Endodermal cell (in vitro differentiated cells): Measurements from ENCODE around the gene SLC2A6. TPM values are rescaled to one million over a fixed set of nuclear protein-coding genes. Genes with fewer than 3 reads are reported as not detected.

Experiments used
- DNase-seq: peaks from one replicate; pipeline ENCODE4 v3.0.0-alpha.2; 2017
- H3K27ac ChIP-seq: 2 replicates; pipeline ENCODE4 v1.5.1; 2013; ENCODE audit warnings: mild to moderate bottlenecking, low read depth, low read length, moderate library complexity
- H3K27me3 ChIP-seq: 2 replicates; pipeline ENCODE4 v1.6.1; 2013; ENCODE audit warnings: mild to moderate bottlenecking, low read length, moderate library complexity; ENCODE audit not compliant: insufficient read depth, control insufficient read depth, poor library complexity, severe bottlenecking
- H3K36me3 ChIP-seq: 2 replicates; pipeline ENCODE4 v1.7.0; 2013; ENCODE audit warnings: mild to moderate bottlenecking, low read length, moderate library complexity; ENCODE audit not compliant: control insufficient read depth, insufficient read depth
- H3K4me1 ChIP-seq: one replicate; pipeline ENCODE4 v1.7.0; 2013; ENCODE audit warnings: low read length; ENCODE audit not compliant: control insufficient read depth, insufficient read depth
- H3K4me3 ChIP-seq: 2 replicates; pipeline ENCODE4 v1.5.1; 2013; ENCODE audit warnings: mild to moderate bottlenecking, low read length, moderate library complexity
- H3K9ac ChIP-seq: 2 replicates; pipeline ENCODE4 v1.6.1; 2013; ENCODE audit warnings: mild to moderate bottlenecking, low read length, moderate library complexity; ENCODE audit not compliant: poor library complexity, severe bottlenecking; ENCODE audit errors: extremely low read depth
- H3K9me3 ChIP-seq: 2 replicates; pipeline ENCODE4 v1.6.1; 2013; ENCODE audit warnings: mild to moderate bottlenecking, low read length, moderate library complexity; ENCODE audit not compliant: control insufficient read depth
- H3K27ac Mint-ChIP-seq: 2 replicates; pipeline ENCODE4 v1.8.0; 2020; ENCODE audit warnings: mixed read lengths
- H3K27me3 Mint-ChIP-seq: 2 replicates; pipeline ENCODE4 v1.8.0; 2021; ENCODE audit warnings: mild to moderate bottlenecking, mixed read lengths; ENCODE audit not compliant: insufficient read depth
- H3K36me3 Mint-ChIP-seq: 2 replicates; pipeline ENCODE4 v1.8.0; 2020; ENCODE audit warnings: low read depth, mixed read lengths
- H3K4me1 Mint-ChIP-seq: 2 replicates; pipeline ENCODE4 v1.8.0; 2020; ENCODE audit warnings: mixed read lengths
- H3K4me3 Mint-ChIP-seq: 2 replicates; pipeline ENCODE4 v1.8.0; 2020; ENCODE audit warnings: mild to moderate bottlenecking, moderate library complexity, mixed read lengths
- H3K9me3 Mint-ChIP-seq: 2 replicates; pipeline ENCODE4 v1.8.0; 2020; ENCODE audit warnings: mild to moderate bottlenecking, mixed read lengths
- WGBS, 2 experiments: methylation state at CpG; one replicate each; pipeline versions ENCODE4 v1.1.5 to v1.1.7; 2013; ENCODE audit warnings: missing lambda C conversion rate in 2 of 2, mixed read lengths in 1 of 2; ENCODE audit not compliant: insufficient coverage in 1 of 2, insufficient read length in 1 of 2; 5-methylcytosine and 5-hydroxymethylcytosine counted together
- total RNA-seq, 2 donors: library from RNA; stranded (reverse); fragmentation: NEBNext Ultra II Directional in 1 of 2; extraction: Animal tissue kit (Norgen Biotek cat#: 25700) in 1 of 2; gene quantifications; 2 replicates in 1 of 2; 3 replicates in 1 of 2; pipeline ENCODE4 v1.2.1, GENCODE V29; 2021
- TF ChIP-seq, protein P1 (sequence below): fragments of 200-600 bp; sonication (generic); conservative IDR thresholded peaks from 2 replicates; pipeline ENCODE4 v1.5.0; 2021; ENCODE audit warnings: antibody characterized with exemption, mild to moderate bottlenecking

The SLC2A6 gene
- total RNA-seq, 2 donors from 2014 or later = 11.6 to 17.7 TPM

DNA sequence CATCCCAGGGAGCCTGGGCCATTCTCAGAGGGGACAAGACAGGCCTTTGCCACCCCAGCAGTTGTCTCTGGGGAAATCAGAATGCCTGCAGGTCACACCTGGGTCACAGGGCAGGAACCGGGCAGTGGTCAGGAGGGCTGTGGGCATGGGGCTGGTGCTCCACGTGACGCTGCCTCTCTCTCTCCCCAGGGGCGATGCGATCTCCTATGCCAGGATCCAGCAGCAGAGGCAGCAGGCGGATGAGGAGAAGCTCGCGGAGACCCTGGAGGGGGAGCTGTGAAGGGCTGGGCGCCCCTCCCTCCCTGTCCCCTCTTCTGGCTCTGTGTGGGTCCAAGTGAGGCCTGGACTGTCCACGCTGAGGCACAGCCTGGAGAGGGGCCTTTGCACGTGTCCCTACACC, 10.5 kb downstream of the SLC2A6 start:
- Histone ChIP-seq H3K27me3 (no peaks in the 10 kb centered on the region), H3K9ac (no peak overlapping the region)
- 93 to 100% methylated on average over 2 to 11 of the region's 11 CpGs for WGBS, 2 experiments

DNA sequence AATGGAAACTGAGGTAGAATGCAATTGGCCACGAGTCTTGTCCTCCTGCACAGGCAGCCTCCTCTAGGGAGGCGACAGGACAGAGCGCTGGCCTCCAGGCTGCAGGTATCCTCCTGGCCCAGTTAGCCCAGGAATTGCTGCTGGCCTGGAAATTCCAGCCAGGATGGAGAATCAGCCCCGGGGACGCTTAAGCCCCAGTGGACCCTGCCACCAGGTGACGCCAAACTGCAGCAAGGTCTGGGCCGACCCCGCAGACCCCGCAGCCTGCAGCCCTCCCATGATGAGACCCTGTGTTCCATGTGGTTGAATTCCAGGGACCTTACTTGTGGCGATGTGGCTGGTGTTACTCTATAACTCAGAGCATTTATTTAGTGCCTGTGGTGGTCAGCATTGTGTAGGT, 11.8 kb downstream of the SLC2A6 start:
- 91 to 94% methylated on average over 9 to 10 of the region's 10 CpGs for WGBS, 2 experiments
- no peaks in the 10 kb centered on the region for H3K27me3 ChIP-seq
- Mint-ChIP-seq H3K36me3 (peaks cover 12% of the 10 kb centered on the region), H3K9me3 (no peaks in the 10 kb centered on the region), H3K4me3 (no peak overlapping the region), H3K4me1 (no peaks in the 10 kb centered on the region), H3K27me3 (no peaks in the 10 kb centered on the region), H3K27ac (no peak overlapping the region)
- peaks cover 18% of the 10 kb centered on the region for H3K36me3 ChIP-seq
- H3K4me3 ChIP-seq = no peak overlapping the region
- no peaks in the 10 kb centered on the region for H3K4me1 ChIP-seq
- TF ChIP-seq, protein P1, sequence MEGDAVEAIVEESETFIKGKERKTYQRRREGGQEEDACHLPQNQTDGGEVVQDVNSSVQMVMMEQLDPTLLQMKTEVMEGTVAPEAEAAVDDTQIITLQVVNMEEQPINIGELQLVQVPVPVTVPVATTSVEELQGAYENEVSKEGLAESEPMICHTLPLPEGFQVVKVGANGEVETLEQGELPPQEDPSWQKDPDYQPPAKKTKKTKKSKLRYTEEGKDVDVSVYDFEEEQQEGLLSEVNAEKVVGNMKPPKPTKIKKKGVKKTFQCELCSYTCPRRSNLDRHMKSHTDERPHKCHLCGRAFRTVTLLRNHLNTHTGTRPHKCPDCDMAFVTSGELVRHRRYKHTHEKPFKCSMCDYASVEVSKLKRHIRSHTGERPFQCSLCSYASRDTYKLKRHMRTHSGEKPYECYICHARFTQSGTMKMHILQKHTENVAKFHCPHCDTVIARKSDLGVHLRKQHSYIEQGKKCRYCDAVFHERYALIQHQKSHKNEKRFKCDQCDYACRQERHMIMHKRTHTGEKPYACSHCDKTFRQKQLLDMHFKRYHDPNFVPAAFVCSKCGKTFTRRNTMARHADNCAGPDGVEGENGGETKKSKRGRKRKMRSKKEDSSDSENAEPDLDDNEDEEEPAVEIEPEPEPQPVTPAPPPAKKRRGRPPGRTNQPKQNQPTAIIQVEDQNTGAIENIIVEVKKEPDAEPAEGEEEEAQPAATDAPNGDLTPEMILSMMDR = peak; percentile 68
- no peaks in the 10 kb centered on the region for H3K9me3 ChIP-seq
- H3K27ac ChIP-seq = no peak overlapping the region
- no peak overlapping the region for H3K9ac ChIP-seq
- peak; percentile 87 for DNase-seq

More for the DNA sequence above, 10.5 kb downstream of the SLC2A6 start:
- Mint-ChIP-seq H3K4me3 (no peak overlapping the region), H3K27me3 (no peaks in the 10 kb centered on the region), H3K36me3 (peaks cover 9% of the 10 kb centered on the region), H3K9me3 (no peaks in the 10 kb centered on the region), H3K4me1 (no peaks in the 10 kb centered on the region), H3K27ac (no peak overlapping the region)
- Histone ChIP-seq H3K4me1 (no peaks in the 10 kb centered on the region), H3K4me3 (no peak overlapping the region), H3K27ac (no peak overlapping the region), H3K9me3 (no peaks in the 10 kb centered on the region), H3K36me3 (peaks cover 18% of the 10 kb centered on the region)
- DNase-seq = no peak
- TF ChIP-seq, protein P1 = no peak

DNA sequence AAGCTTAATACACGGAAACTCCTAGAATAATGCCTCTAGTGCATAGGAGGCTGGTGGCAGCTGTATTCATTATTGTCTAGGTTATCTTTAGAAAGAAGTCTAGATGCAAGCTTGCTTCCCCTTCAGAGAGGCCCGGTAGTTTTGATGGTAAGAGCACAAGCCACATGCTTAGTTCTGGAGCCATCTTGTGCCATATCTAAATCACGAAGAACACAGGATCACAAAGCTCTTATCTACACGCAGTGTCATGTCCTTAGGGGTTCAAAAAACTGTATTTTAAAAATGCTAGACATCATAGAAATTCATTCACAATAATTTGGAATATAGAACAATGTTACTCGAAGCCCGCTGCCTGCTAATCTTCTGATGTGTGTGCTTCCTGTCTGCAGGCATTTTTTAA, 12.9 kb downstream of the SLC2A6 start:
- Mint-ChIP-seq H3K9me3 (no peaks in the 10 kb centered on the region), H3K4me1 (no peaks in the 10 kb centered on the region), H3K4me3 (no peak overlapping the region), H3K27ac (no peak overlapping the region), H3K27me3 (no peaks in the 10 kb centered on the region), H3K36me3 (peaks cover 12% of the 10 kb centered on the region)
- no peak overlapping the region for H3K9ac ChIP-seq
- no peak overlapping the region for H3K27ac ChIP-seq
- H3K4me3 ChIP-seq = no peak overlapping the region
- H3K36me3 ChIP-seq = peaks cover 18% of the 10 kb centered on the region
- no peaks in the 10 kb centered on the region for H3K9me3 ChIP-seq
- H3K27me3 ChIP-seq = no peaks in the 10 kb centered on the region
- 90 to 94% methylated on average over 3 to 6 of the region's 6 CpGs for WGBS, 2 experiments
- DNase-seq = no peak
- H3K4me1 ChIP-seq = peaks cover 4% of the 10 kb centered on the region
- TF ChIP-seq, protein P1 = no peak
